Prostate gland (tissue), 2 donors: ENCODE results near the gene SRA1.

ENCODE experiments used
- POLR2A ChIP-seq: fragments of 450-650 bp; IDR thresholded peaks from one replicate; pipeline ENCODE4 v1.6.1; 2016; ENCODE audit warnings: antibody characterized with exemption, mild to moderate bottlenecking
- POLR2AphosphoS5 ChIP-seq: sonication (generic); formaldehyde crosslinking; IDR thresholded peaks from one replicate; pipeline ENCODE4 v1.6.1; 2017; ENCODE audit warnings: antibody characterized with exemption
- TF ChIP-seq, protein P1 (sequence below), 4 experiments: fragments of 200-600 bp in 2 of 4; fragments of 450-650 bp in 2 of 4; sonication (generic) in 2 of 4; IDR thresholded peaks; 1 replicate in 3 of 4; 2 replicates in 1 of 4; pipeline ENCODE4 v1.5.1; 2016 to 2019; ENCODE audit warnings: antibody characterized with exemption in 4 of 4, mild to moderate bottlenecking in 2 of 4, moderate library complexity in 2 of 4

DNA sequence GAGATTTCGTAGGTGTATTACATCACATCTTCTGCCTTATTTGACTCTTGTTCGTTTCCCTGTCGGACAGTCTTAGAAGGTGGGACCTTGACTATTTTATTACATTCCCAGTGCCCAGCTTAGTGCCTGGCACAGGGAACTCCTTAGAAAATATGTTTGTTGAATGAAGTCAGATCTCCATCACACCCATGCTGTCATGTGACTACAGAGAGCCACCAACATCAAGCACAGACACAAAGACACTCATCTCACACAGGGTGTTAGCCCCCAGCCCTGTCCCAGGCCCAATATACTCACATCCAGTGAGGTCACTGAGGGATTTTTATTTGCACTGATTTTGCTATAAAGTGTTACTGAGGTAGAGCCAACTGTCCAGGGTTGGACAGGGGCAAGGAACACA lies 692 bp upstream of the SRA1 start:
- TF ChIP-seq, protein P1, sequence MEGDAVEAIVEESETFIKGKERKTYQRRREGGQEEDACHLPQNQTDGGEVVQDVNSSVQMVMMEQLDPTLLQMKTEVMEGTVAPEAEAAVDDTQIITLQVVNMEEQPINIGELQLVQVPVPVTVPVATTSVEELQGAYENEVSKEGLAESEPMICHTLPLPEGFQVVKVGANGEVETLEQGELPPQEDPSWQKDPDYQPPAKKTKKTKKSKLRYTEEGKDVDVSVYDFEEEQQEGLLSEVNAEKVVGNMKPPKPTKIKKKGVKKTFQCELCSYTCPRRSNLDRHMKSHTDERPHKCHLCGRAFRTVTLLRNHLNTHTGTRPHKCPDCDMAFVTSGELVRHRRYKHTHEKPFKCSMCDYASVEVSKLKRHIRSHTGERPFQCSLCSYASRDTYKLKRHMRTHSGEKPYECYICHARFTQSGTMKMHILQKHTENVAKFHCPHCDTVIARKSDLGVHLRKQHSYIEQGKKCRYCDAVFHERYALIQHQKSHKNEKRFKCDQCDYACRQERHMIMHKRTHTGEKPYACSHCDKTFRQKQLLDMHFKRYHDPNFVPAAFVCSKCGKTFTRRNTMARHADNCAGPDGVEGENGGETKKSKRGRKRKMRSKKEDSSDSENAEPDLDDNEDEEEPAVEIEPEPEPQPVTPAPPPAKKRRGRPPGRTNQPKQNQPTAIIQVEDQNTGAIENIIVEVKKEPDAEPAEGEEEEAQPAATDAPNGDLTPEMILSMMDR (IDR thresholded peaks at IDR 0.05), result no peak
- TF ChIP-seq POLR2A, result no peak
- TF ChIP-seq POLR2AphosphoS5, result no peak
